PC-9 (cell line): ENCODE data around the gene CABP7. TPM values are rescaled to one million over a fixed set of nuclear protein-coding genes. Genes with fewer than 3 reads are reported as not detected.
A peak's percentile ranks its signal among the peaks of the same experiment; 100 is the strongest.

Experiments used
- BruUV-seq: library from RNA; stranded (reverse); fragments of 400-500 nt; replicated peaks from 2 replicates; lab custom pipeline; 2021; lab: Mats Ljungman, UMichigan
- CTCF ChIA-PET: fragments of 300-600 bp; sonication (Branson Sonifier 250); formaldehyde crosslinking; loops from one replicate; lab custom pipeline; 2022; ENCODE audit warnings: antibody characterized with exemption; lab: Charles Lee
- POLR2A ChIA-PET: fragments of 300-600 bp; sonication (Branson Sonifier 250); formaldehyde crosslinking; loops from one replicate; lab custom pipeline; 2022; ENCODE audit warnings: antibody characterized with exemption; ENCODE audit not compliant: unreplicated experiment; lab: Charles Lee
- DNase-seq, 2 experiments: peaks; one replicate each; pipeline versions ENCODE4 v3.0.0 to v3.0.0-alpha.2; 2015 to 2022; ENCODE audit warnings: mixed read lengths in 1 of 2
- H2AFZ ChIP-seq: fragments of 200-600 bp; sonication (generic); 2 replicates; pipeline ENCODE4 v1.8.1; 2017; ENCODE audit warnings: antibody characterized with exemption
- H3F3A ChIP-seq: fragments of 200-600 bp; sonication (generic); 2 replicates; pipeline ENCODE4 v1.8.1; 2017; ENCODE audit warnings: antibody characterized with exemption, mild to moderate bottlenecking, low read depth; ENCODE audit not compliant: insufficient read depth
- H3K27ac ChIP-seq: fragments of 200-600 bp; sonication (generic); 2 replicates; pipeline ENCODE4 v1.6.1; 2016; ENCODE audit warnings: mixed run types
- H3K27me3 ChIP-seq: fragments of 200-600 bp; sonication (generic); 2 replicates; pipeline ENCODE4 v1.6.1; 2016; ENCODE audit warnings: low read depth, mixed run types; ENCODE audit not compliant: insufficient read depth
- H3K36me3 ChIP-seq: fragments of 200-600 bp; sonication (generic); 2 replicates; pipeline ENCODE4 v1.6.1; 2016; ENCODE audit warnings: low read depth, mixed run types
- H3K4me1 ChIP-seq: fragments of 200-600 bp; sonication (generic); replicated peaks from 2 replicates; pipeline ENCODE4 v1.6.1; 2016; ENCODE audit warnings: mixed run types; ENCODE audit not compliant: insufficient read depth
- H3K4me2 ChIP-seq: fragments of 200-600 bp; sonication (generic); 2 replicates; pipeline ENCODE4 v1.6.1; 2017; ENCODE audit warnings: mixed run types
- H3K4me3 ChIP-seq: fragments of 200-600 bp; sonication (generic); 2 replicates; pipeline ENCODE4 v1.6.1; 2016; ENCODE audit warnings: mixed run types
- H3K79me2 ChIP-seq: fragments of 200-600 bp; sonication (generic); 2 replicates; pipeline ENCODE4 v1.6.1; 2017; ENCODE audit warnings: low read depth, mixed run types
- H3K9me2 ChIP-seq: fragments of 200-600 bp; sonication (generic); 2 replicates; pipeline ENCODE4 v1.8.1; 2017; ENCODE audit warnings: mild to moderate bottlenecking; ENCODE audit not compliant: insufficient read depth
- H3K9me3 ChIP-seq: fragments of 200-600 bp; sonication (generic); 2 replicates; pipeline ENCODE4 v1.8.1; 2016; ENCODE audit warnings: low read depth; ENCODE audit not compliant: insufficient read depth
- H4K20me1 ChIP-seq: fragments of 200-600 bp; sonication (generic); 2 replicates; pipeline ENCODE4 v1.8.1; 2017; ENCODE audit not compliant: insufficient read depth
- CTCF ChIP-seq: fragments of 200-600 bp; sonication (generic); conservative IDR thresholded peaks from 2 replicates; pipeline ENCODE4 v1.6.1; 2017; ENCODE audit warnings: mixed run types, antibody characterized with exemption, mild to moderate bottlenecking, moderate library complexity
- EZH2 ChIP-seq: fragments of 200-600 bp; sonication (generic); IDR thresholded peaks from 2 replicates; pipeline ENCODE4 v1.8.0; 2017; ENCODE audit warnings: antibody characterized with exemption, low read depth
- intact Hi-C: fragments of 100-400 bp; cut with micrococcal nuclease; formaldehyde crosslinking; loops from one replicate; pipeline ENCODE4 v1.10.0; 2022; ENCODE audit not compliant: unreplicated experiment
- total RNA-seq: library from RNA; stranded (reverse); gene quantifications from 2 replicates; pipeline ENCODE4 v1.2.3, GENCODE V29; 2021

The CABP7 gene
- total RNA-seq, 1 experiment from 2014 or later = 0.11 TPM

- no peaks in the 10 kb centered on the region for H3K9me2 ChIP-seq
- DNase-seq = peak in 1 of 2 experiments; percentile 54
- no peaks in the 10 kb centered on the region for H3K36me3 ChIP-seq
- no peaks in the 10 kb centered on the region for H3K27me3 ChIP-seq
- TF ChIP-seq CTCF (no peak), EZH2 (no peak)
- no peak overlapping the region for H2AFZ ChIP-seq
- no peak overlapping the region for H3K4me2 ChIP-seq
- H3K27ac ChIP-seq = no peak overlapping the region
- CTCF ChIA-PET = interaction anchor here (1.0 kb wide), 1 partner anchor 314 kb away, joined by 3 read pairs; no protein-coding TSS in a partner anchor
- H3K9me3 ChIP-seq = no peaks in the 10 kb centered on the region
- H3F3A ChIP-seq = peaks cover 18% of the 10 kb centered on the region; the same call in 1 of the 2 replicates
- H3K4me1 ChIP-seq = peaks cover 28% of the 10 kb centered on the region
- intact Hi-C loops = no loop called here
- H4K20me1 ChIP-seq = no peaks in the 10 kb centered on the region
- no peak overlapping the region for H3K4me3 ChIP-seq
- POLR2A ChIA-PET = no interaction called here
- no TSS peak for BruUV-seq
- H3K79me2 ChIP-seq = no peaks in the 10 kb centered on the region
These were observed 29.3 kb upstream of the CABP7 start for GRCh38 chr22:29690476-29690875.

GRCh38 chr22:29691636-29692326, 28.0 kb upstream of the CABP7 start:
- intact Hi-C loops = no loop called here
- Histone ChIP-seq H3K79me2 (no peaks in the 10 kb centered on the region), H3K36me3 (no peaks in the 10 kb centered on the region), H2AFZ (no peak overlapping the region), H4K20me1 (no peaks in the 10 kb centered on the region), H3K4me1 (peaks cover 28% of the 10 kb centered on the region), H3F3A (peaks cover 18% of the 10 kb centered on the region; the same call in 1 of the 2 replicates), H3K4me2 (peak overlapping the region; percentile 30), H3K27ac (no peak overlapping the region), H3K4me3 (no peak overlapping the region), H3K27me3 (no peaks in the 10 kb centered on the region), H3K9me2 (no peaks in the 10 kb centered on the region), H3K9me3 (no peaks in the 10 kb centered on the region)
- no peak for TF ChIP-seq CTCF
- no peak for TF ChIP-seq EZH2
- DNase-seq = peak; percentile 39 to 83
- ChIA-PET POLR2A (no interaction called here), CTCF (interaction anchor here (0.6 kb wide), 1 partner anchor 77 kb away, joined by 6 read pairs; no protein-coding TSS in a partner anchor)
- BruUV-seq = no TSS peak

GRCh38 chr22:29692327-29692640, 27.5 kb upstream of the CABP7 start:
- DNase-seq = no peak
- BruUV-seq = no TSS peak
- Histone ChIP-seq H3F3A (peaks cover 18% of the 10 kb centered on the region; the same call in 1 of the 2 replicates), H3K27me3 (no peaks in the 10 kb centered on the region), H3K9me3 (no peaks in the 10 kb centered on the region), H2AFZ (no peak overlapping the region), H3K27ac (no peak overlapping the region), H3K4me3 (no peak overlapping the region), H3K36me3 (no peaks in the 10 kb centered on the region), H3K9me2 (no peaks in the 10 kb centered on the region), H3K79me2 (no peaks in the 10 kb centered on the region), H3K4me2 (peak overlapping the region; percentile 30), H3K4me1 (peaks cover 28% of the 10 kb centered on the region), H4K20me1 (no peaks in the 10 kb centered on the region)
- CTCF ChIA-PET = no interaction called here
- no peak for TF ChIP-seq EZH2
- no peak for TF ChIP-seq CTCF
- intact Hi-C loops = no loop called here
- POLR2A ChIA-PET = no interaction called here
